Trophoblast cell (in vitro differentiated cells and primary cell): ENCODE results near the gene PFKFB3.
A peak's percentile ranks its signal among the peaks of the same experiment; 100 is the strongest.
"Not testable (repeated sequence)": the region's sequence is repeated elsewhere in the genome, so short reads cannot be mapped to it uniquely, and the experiment has no call there.

Experiments used
- DNase-seq, 2 donors: peaks; one replicate each; pipeline ENCODE4 v3.0.0-alpha.2; 2016
- H2AFZ ChIP-seq: 2 replicates; pipeline ENCODE4 v1.6.1; 2013; ENCODE audit warnings: low read length, moderate library complexity, mild to moderate bottlenecking; ENCODE audit not compliant: insufficient read depth, poor library complexity
- H2AK5ac ChIP-seq: 2 replicates; pipeline ENCODE4 v1.6.1; 2013; ENCODE audit warnings: mild to moderate bottlenecking, low read length
- H2BK120ac ChIP-seq: 2 replicates; pipeline ENCODE4 v1.6.1; 2013; ENCODE audit warnings: low read length, mild to moderate bottlenecking, moderate library complexity; ENCODE audit not compliant: insufficient read depth, poor library complexity
- H2BK12ac ChIP-seq: 2 replicates; pipeline ENCODE4 v1.6.1; 2013; ENCODE audit warnings: mild to moderate bottlenecking, low read length, moderate library complexity
- H2BK5ac ChIP-seq: 2 replicates; pipeline ENCODE4 v1.6.1; 2013; ENCODE audit warnings: low read length, low read depth, moderate library complexity, mild to moderate bottlenecking; ENCODE audit not compliant: poor library complexity
- H3K14ac ChIP-seq: 2 replicates; pipeline ENCODE4 v1.6.1; 2013; ENCODE audit warnings: mild to moderate bottlenecking, low read length
- H3K18ac ChIP-seq: 2 replicates; pipeline ENCODE4 v1.6.1; 2013; ENCODE audit warnings: mild to moderate bottlenecking, low read length
- H3K23ac ChIP-seq: 2 replicates; pipeline ENCODE4 v1.6.1; 2013; ENCODE audit warnings: low read length
- H3K27ac ChIP-seq: 2 replicates; pipeline ENCODE4 v1.5.1; 2013; ENCODE audit warnings: low read depth, mild to moderate bottlenecking, inconsistent platforms, low read length, moderate library complexity
- H3K27me3 ChIP-seq: 2 replicates; pipeline ENCODE4 v1.6.1; 2013; ENCODE audit warnings: inconsistent platforms, mild to moderate bottlenecking, low read length, moderate library complexity; ENCODE audit not compliant: insufficient read depth
- H3K36me3 ChIP-seq, 2 experiments: 1 replicate in 1 of 2; 2 replicates in 1 of 2; pipeline ENCODE4 v1.6.1; 2013; ENCODE audit warnings: low read length in 2 of 2, mild to moderate bottlenecking in 2 of 2, moderate library complexity in 1 of 2; ENCODE audit not compliant: insufficient read depth in 2 of 2, control insufficient read depth in 1 of 2
- H3K4ac ChIP-seq: 2 replicates; pipeline ENCODE4 v1.6.1; 2013; ENCODE audit warnings: low read depth, mild to moderate bottlenecking, low read length, moderate library complexity
- H3K4me1 ChIP-seq, 2 experiments: 1 replicate in 1 of 2; 2 replicates in 1 of 2; pipeline ENCODE4 v1.6.1; 2013; ENCODE audit warnings: low read length in 2 of 2, mild to moderate bottlenecking in 2 of 2, moderate library complexity in 1 of 2; ENCODE audit not compliant: insufficient read depth in 2 of 2, control insufficient read depth in 1 of 2
- H3K4me2 ChIP-seq: 2 replicates; pipeline ENCODE4 v1.6.1; 2013; ENCODE audit warnings: inconsistent platforms, mild to moderate bottlenecking, low read length, moderate library complexity
- H3K4me3 ChIP-seq: 2 replicates; pipeline ENCODE4 v1.5.1; 2013; ENCODE audit warnings: mild to moderate bottlenecking, low read depth, low read length, inconsistent platforms
- H3K79me1 ChIP-seq: one replicate; pipeline ENCODE4 v1.6.1; 2013; ENCODE audit warnings: low read length
- H3K79me2 ChIP-seq: 2 replicates; pipeline ENCODE4 v1.6.1; 2013; ENCODE audit warnings: low read length, mild to moderate bottlenecking; ENCODE audit not compliant: control insufficient read depth, insufficient read depth, poor library complexity
- H3K9ac ChIP-seq: 2 replicates; pipeline ENCODE4 v1.6.1; 2013; ENCODE audit warnings: mild to moderate bottlenecking, low read length
- H3K9me3 ChIP-seq: 2 replicates; pipeline ENCODE4 v1.6.1; 2013; ENCODE audit warnings: low read depth, mild to moderate bottlenecking, control low read depth, inconsistent platforms, low read length; ENCODE audit not compliant: insufficient read depth
- H4K12ac ChIP-seq: 2 replicates; pipeline ENCODE4 v1.6.1; 2013; ENCODE audit warnings: low read depth, mild to moderate bottlenecking, low read length, moderate library complexity
- H4K8ac ChIP-seq: 2 replicates; pipeline ENCODE4 v1.6.1; 2013; ENCODE audit warnings: low read depth, mild to moderate bottlenecking, low read length, moderate library complexity
- H4K91ac ChIP-seq: one replicate; pipeline ENCODE4 v1.6.1; 2013; ENCODE audit warnings: low read depth, mild to moderate bottlenecking, low read length, moderate library complexity
- WGBS: extraction: QIAGEN DNeasy Blood & Tissue Kit; methylation state at CpG from one replicate; pipeline ENCODE4 v1.1.7; 2013; ENCODE audit warnings: missing lambda C conversion rate; ENCODE audit not compliant: insufficient read length, insufficient coverage; ENCODE audit errors: extremely low coverage; 5-methylcytosine and 5-hydroxymethylcytosine counted together

PFKFB3 gene

GRCh38 chr10:6185039-6185716, 17.6 kb upstream of the PFKFB3 start:
- Histone ChIP-seq H4K91ac (no peak overlapping the region), H2BK12ac (no peak overlapping the region), H2AFZ (no peak overlapping the region), H2BK5ac (no peak overlapping the region), H3K4ac (no peak overlapping the region), H3K36me3 (no peaks in the 10 kb centered on the region), H2BK120ac (no peak overlapping the region), H4K8ac (no peak overlapping the region), H3K23ac (no peak overlapping the region), H3K79me2 (no peaks in the 10 kb centered on the region), H3K18ac (peak overlapping the region; percentile 39), H3K9ac (no peak overlapping the region), H3K4me3 (no peak overlapping the region), H4K12ac (no peak overlapping the region), H3K27me3 (no peaks in the 10 kb centered on the region), H3K4me2 (no peak overlapping the region), H3K9me3 (no peaks in the 10 kb centered on the region), H3K79me1 (no peaks in the 10 kb centered on the region), H2AK5ac (no peak overlapping the region), H3K27ac (no peak overlapping the region), H3K4me1 (peaks cover 2 to 7% of the 10 kb centered on the region in 2 experiments), H3K14ac (no peak overlapping the region)
- no CpG with 5 or more reads among the region's 18 CpGs for WGBS
- no peak for DNase-seq

GRCh38 chr10:6186894-6187256, 15.9 kb upstream of the PFKFB3 start:
- Histone ChIP-seq H4K12ac (no peak overlapping the region), H3K23ac (no peak overlapping the region), H3K18ac (no peak overlapping the region), H3K9me3 (no peaks in the 10 kb centered on the region), H3K27ac (no peak overlapping the region), H2BK120ac (no peak overlapping the region), H3K79me1 (no peaks in the 10 kb centered on the region), H3K79me2 (no peaks in the 10 kb centered on the region), H2BK5ac (no peak overlapping the region), H3K36me3 (no peaks in the 10 kb centered on the region), H3K27me3 (no peaks in the 10 kb centered on the region), H3K4ac (no peak overlapping the region), H3K14ac (no peak overlapping the region), H3K4me1 (peaks cover 2 to 7% of the 10 kb centered on the region in 2 experiments), H3K4me3 (no peak overlapping the region), H2AK5ac (no peak overlapping the region), H2BK12ac (no peak overlapping the region), H4K8ac (no peak overlapping the region), H4K91ac (no peak overlapping the region), H2AFZ (no peak overlapping the region), H3K4me2 (no peak overlapping the region), H3K9ac (no peak overlapping the region)
- DNase-seq, result no peak
- no CpG with 5 or more reads among the region's 9 CpGs for WGBS

GRCh38 chr10:6187278-6187677, 15.5 kb upstream of the PFKFB3 start:
- WGBS, result no CpG with 5 or more reads among the region's 6 CpGs
- no peak overlapping the region for H2BK12ac ChIP-seq
- H3K27ac ChIP-seq, result no peak overlapping the region
- peaks cover 0 to 4% of the 10 kb centered on the region in 2 experiments for H3K4me1 ChIP-seq
- H3K4me2 ChIP-seq, result no peak overlapping the region
- no peaks in the 10 kb centered on the region for H3K36me3 ChIP-seq
- H3K27me3 ChIP-seq, result no peaks in the 10 kb centered on the region
- no peaks in the 10 kb centered on the region for H3K79me1 ChIP-seq
- no peak overlapping the region for H2BK5ac ChIP-seq
- no peak overlapping the region for H3K14ac ChIP-seq
- H4K12ac ChIP-seq, result no peak overlapping the region
- no peak overlapping the region for H3K23ac ChIP-seq
- DNase-seq, result no peak
- H2AK5ac ChIP-seq, result no peak overlapping the region
- no peak overlapping the region for H2AFZ ChIP-seq
- H4K8ac ChIP-seq, result no peak overlapping the region
- H3K4ac ChIP-seq, result no peak overlapping the region
- H2BK120ac ChIP-seq, result no peak overlapping the region
- H3K9ac ChIP-seq, result no peak overlapping the region
- H3K9me3 ChIP-seq, result no peaks in the 10 kb centered on the region
- no peak overlapping the region for H4K91ac ChIP-seq
- H3K18ac ChIP-seq, result no peak overlapping the region
- H3K79me2 ChIP-seq, result no peaks in the 10 kb centered on the region
- no peak overlapping the region for H3K4me3 ChIP-seq

- not testable (repeated sequence) for H3K27ac ChIP-seq, H3K4ac ChIP-seq, H3K27me3 ChIP-seq, H2AK5ac ChIP-seq, H3K9me3 ChIP-seq, H4K8ac ChIP-seq, H4K91ac ChIP-seq, H2AFZ ChIP-seq, H3K79me1 ChIP-seq, H3K36me3 ChIP-seq, H3K4me3 ChIP-seq, H3K4me2 ChIP-seq, H2BK5ac ChIP-seq, H3K4me1 ChIP-seq, H2BK120ac ChIP-seq, H3K9ac ChIP-seq, H2BK12ac ChIP-seq, H3K14ac ChIP-seq, H3K79me2 ChIP-seq, H3K23ac ChIP-seq, DNase-seq, H4K12ac ChIP-seq, H3K18ac ChIP-seq
- no CpG with 5 or more reads among the region's 9 CpGs for WGBS
These were observed 12.7 kb upstream of the PFKFB3 start for GRCh38 chr10:6190033-6190432.
